Body of pancreas (tissue), 4 donors: ENCODE data around the gene SLC7A1. TPM values are rescaled to one million over a fixed set of nuclear protein-coding genes. Genes with fewer than 3 reads are reported as not detected.

Experiments
- ATAC-seq: fragments of 150-250 bp; one replicate; pipeline ENCODE4 v1.9.1; 2016
- DNase-seq, 4 donors: peaks; one replicate each; pipeline ENCODE4 v3.0.0-alpha.2; 2019
- H3K27ac ChIP-seq, 4 donors: fragments of 200-600 bp; sonication (generic); 1 replicate in 3 of 4; 2 replicates in 1 of 4; pipeline versions ENCODE4 v1.5.1 to v1.6.1; 2016 to 2019; ENCODE audit warnings: mild to moderate bottlenecking in 1 of 4, mixed read lengths in 1 of 4, moderate library complexity in 1 of 4
- H3K27me3 ChIP-seq, 2 donors: fragments of 200-600 bp; sonication (generic); one replicate each; pipeline ENCODE4 v1.6.0; 2016; ENCODE audit warnings: mild to moderate bottlenecking in 1 of 2
- H3K36me3 ChIP-seq, 2 donors: fragments of 200-600 bp; sonication (generic); replicated peaks in 1 of 2; 2 replicates each; pipeline ENCODE4 v1.5.1; 2016; ENCODE audit warnings: low read depth in 2 of 2; ENCODE audit not compliant: insufficient read depth in 1 of 2
- H3K4me1 ChIP-seq: fragments of 200-600 bp; sonication (generic); one replicate; pipeline ENCODE4 v1.6.0; 2016
- H3K4me3 ChIP-seq, 2 donors: fragments of 200-600 bp; sonication (generic); 1 replicate in 1 of 2; 2 replicates in 1 of 2; pipeline ENCODE4 v1.5.1; 2016 to 2019
- H3K9me3 ChIP-seq, 3 donors: fragments of 200-600 bp; sonication (generic); 1 replicate in 2 of 3; 2 replicates in 1 of 3; pipeline ENCODE4 v1.5.1; 2016
- POLR2A ChIP-seq, 3 donors: fragments of 450-650 bp; IDR thresholded peaks; one replicate each; pipeline ENCODE4 v1.6.1; 2016; ENCODE audit warnings: antibody characterized with exemption in 3 of 3, mild to moderate bottlenecking in 2 of 3
- WGBS, 2 donors: methylation state at CpG; one replicate each; pipeline ENCODE4 v1.1.5; 2017; 5-methylcytosine and 5-hydroxymethylcytosine counted together
- intact Hi-C: fragments of 100-400 bp; cut with DNase I; formaldehyde crosslinking; loops from one replicate; pipeline ENCODE4 v1.15.1; 2023
- total RNA-seq, 2 donors: library from RNA; depleted of rRNA; stranded (reverse); fragments of >200 nt; gene quantifications; one replicate each; pipeline ENCODE4 v1.1.0, GENCODE V29; 2016
- TF ChIP-seq, protein P1 (sequence below), 7 experiments: fragments of 450-650 bp in 4 of 7; fragments of 200-600 bp in 3 of 7; sonication (generic) in 3 of 7; IDR thresholded peaks; one replicate each; pipeline ENCODE4 v1.5.1; 2016 to 2019; ENCODE audit warnings: antibody characterized with exemption in 7 of 7

Gene SLC7A1
- total RNA-seq, 2 donors from 2014 or later = 15.3 to 30.3 TPM

GRCh38 chr13:29543230-29544215 is 52.0 kb downstream of the SLC7A1 start:
- ATAC-seq = no peak
- intact Hi-C loops = no loop called here
- peaks cover 25% of the 10 kb centered on the region for H3K4me1 ChIP-seq

DNA sequence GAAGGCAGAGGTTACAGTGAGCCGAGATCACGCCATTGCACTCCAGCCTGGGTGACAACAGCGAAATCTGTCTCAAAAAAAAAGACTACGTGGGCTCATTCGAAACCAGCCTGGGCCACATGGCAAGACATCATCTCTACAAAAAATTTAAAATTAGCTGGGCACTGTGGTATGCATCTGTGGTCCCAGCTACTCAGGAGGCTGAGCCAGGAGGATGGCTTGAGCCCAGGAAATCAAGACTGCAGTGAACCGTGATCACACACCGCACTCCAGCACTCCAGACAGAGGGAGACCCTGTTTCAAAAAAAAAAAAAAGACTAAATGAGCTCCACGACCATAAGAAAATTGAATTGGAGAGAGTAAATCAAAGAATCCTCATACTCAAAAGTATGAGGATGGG is 53.1 kb downstream of the SLC7A1 start:
- H3K36me3 ChIP-seq = no peaks in the 10 kb centered on the region
- no peak overlapping the region for H3K27ac ChIP-seq
- DNase-seq (no peak), ATAC-seq (no peak)
- intact Hi-C loops = no loop called here
- TF ChIP-seq POLR2A (IDR thresholded peaks at IDR 0.05) = no peak
- TF ChIP-seq, protein P1, sequence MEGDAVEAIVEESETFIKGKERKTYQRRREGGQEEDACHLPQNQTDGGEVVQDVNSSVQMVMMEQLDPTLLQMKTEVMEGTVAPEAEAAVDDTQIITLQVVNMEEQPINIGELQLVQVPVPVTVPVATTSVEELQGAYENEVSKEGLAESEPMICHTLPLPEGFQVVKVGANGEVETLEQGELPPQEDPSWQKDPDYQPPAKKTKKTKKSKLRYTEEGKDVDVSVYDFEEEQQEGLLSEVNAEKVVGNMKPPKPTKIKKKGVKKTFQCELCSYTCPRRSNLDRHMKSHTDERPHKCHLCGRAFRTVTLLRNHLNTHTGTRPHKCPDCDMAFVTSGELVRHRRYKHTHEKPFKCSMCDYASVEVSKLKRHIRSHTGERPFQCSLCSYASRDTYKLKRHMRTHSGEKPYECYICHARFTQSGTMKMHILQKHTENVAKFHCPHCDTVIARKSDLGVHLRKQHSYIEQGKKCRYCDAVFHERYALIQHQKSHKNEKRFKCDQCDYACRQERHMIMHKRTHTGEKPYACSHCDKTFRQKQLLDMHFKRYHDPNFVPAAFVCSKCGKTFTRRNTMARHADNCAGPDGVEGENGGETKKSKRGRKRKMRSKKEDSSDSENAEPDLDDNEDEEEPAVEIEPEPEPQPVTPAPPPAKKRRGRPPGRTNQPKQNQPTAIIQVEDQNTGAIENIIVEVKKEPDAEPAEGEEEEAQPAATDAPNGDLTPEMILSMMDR (IDR thresholded peaks at IDR 0.05) = no peak
- H3K27me3 ChIP-seq = no peaks in the 10 kb centered on the region
- H3K4me3 ChIP-seq = no peak overlapping the region
- 95 to 97% methylated on average over 8 of the region's 8 CpGs for WGBS, 2 donors
- peaks cover 15% of the 10 kb centered on the region for H3K4me1 ChIP-seq
- H3K9me3 ChIP-seq = no peaks in the 10 kb centered on the region

More at GRCh38 chr13:29543230-29544215, 52.0 kb downstream of the SLC7A1 start:
- no peak for DNase-seq
- H3K4me3 ChIP-seq = no peak overlapping the region
- H3K36me3 ChIP-seq = no peaks in the 10 kb centered on the region
- H3K27me3 ChIP-seq = no peaks in the 10 kb centered on the region
- TF ChIP-seq, protein P1 (IDR thresholded peaks at IDR 0.05) = peak in 1 of 7 experiments; percentile 16
- no peak for TF ChIP-seq POLR2A (IDR thresholded peaks at IDR 0.05)
- WGBS, 2 donors = 86 to 90% methylated on average over 16 of the region's 16 CpGs
- H3K27ac ChIP-seq = no peak overlapping the region
- no peaks in the 10 kb centered on the region for H3K9me3 ChIP-seq

DNA sequence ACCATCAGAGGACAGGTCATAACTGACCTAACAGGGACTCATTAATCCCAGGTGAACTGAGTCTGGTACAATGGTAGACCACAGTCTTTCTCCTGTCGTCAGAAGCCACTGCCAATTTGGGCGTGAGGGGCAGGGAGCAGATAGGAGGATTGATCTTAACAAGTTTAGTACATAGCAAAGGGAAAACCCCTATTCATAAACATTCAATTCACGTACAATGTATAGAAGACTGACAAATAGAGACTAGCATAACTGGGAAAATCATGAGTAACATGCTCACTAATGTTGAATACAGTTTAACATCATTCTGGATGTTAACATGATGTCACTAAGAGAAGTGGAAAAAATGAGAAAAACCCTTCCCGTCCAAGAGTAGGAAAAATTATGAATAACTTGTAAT is 54.1 kb downstream of the SLC7A1 start:
- Histone ChIP-seq H3K9me3 (no peaks in the 10 kb centered on the region), H3K27me3 (no peaks in the 10 kb centered on the region), H3K4me3 (no peak overlapping the region), H3K36me3 (no peaks in the 10 kb centered on the region), H3K4me1 (peaks cover 15% of the 10 kb centered on the region), H3K27ac (no peak overlapping the region)
- intact Hi-C loops = no loop called here
- DNase-seq (no peak), ATAC-seq (no peak)
- 92% methylated on average over 4 of the region's 4 CpGs for WGBS, 2 donors
- no peak for TF ChIP-seq POLR2A (IDR thresholded peaks at IDR 0.05)
- TF ChIP-seq, protein P1 (IDR thresholded peaks at IDR 0.05) = no peak

GRCh38 chr13:29540799-29541198 is 54.7 kb downstream of the SLC7A1 start:
- H3K27me3 ChIP-seq = no peaks in the 10 kb centered on the region
- H3K27ac ChIP-seq = no peak overlapping the region
- H3K36me3 ChIP-seq = peaks cover 0 to under 1% of the 10 kb centered on the region in 2 donors
- no peak for DNase-seq
- no peak for ATAC-seq
- intact Hi-C loops = no loop called here
- WGBS, 2 donors = 74 to 89% methylated on average over 4 to 5 of the region's 5 CpGs
- TF ChIP-seq POLR2A (IDR thresholded peaks at IDR 0.05) = no peak
- TF ChIP-seq, protein P1 (IDR thresholded peaks at IDR 0.05) = no peak
- no peaks in the 10 kb centered on the region for H3K9me3 ChIP-seq
- peaks cover 15% of the 10 kb centered on the region for H3K4me1 ChIP-seq
- H3K4me3 ChIP-seq = no peak overlapping the region
